Measurements from ENCODE around the gene SGIP1.

The SGIP1 gene

DNA sequence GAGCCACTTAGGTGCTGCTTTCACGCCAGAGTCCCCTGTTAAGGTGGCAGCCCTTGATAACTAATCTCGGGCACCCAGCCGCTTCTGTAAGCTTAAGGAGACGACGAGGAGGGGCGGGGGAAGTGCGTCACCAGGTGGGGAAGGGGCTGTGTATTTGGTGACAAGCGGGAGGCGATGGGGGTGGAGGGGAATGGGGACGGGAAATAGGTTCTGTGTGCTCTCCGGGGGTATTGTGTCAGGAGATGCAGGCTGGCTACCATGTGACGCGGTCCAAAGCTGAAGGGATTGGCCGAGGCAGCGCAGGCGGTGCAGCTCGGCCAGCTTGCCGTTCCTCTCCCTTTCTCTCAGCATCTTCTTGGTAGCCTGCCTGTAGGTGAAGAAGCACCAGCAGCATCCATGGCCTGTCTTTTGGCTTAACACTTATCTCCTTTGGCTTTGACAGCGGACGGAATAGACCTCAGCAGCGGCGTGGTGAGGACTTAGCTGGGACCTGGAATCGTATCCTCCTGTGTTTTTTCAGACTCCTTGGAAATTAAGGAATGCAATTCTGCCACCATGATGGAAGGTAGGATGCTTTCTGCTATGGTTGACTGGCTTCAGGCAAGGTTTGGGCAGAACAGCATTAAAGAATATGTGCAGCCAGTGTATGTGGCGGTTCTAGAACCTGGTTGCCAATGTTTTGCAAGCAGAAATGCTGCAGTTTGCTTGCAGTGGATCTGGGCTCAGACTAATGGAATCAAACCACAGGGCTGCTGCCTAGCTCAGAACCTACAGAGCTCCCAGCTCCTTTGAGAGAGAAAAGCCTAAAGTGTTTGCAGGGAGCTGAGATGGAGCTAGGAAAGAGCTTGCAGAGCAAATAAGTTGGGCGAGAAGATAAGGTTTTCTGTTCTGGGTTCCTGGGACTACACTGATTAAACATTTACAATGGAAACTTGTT, at the start of gene SGIP1:
SGIP1 (plus strand) TSS at position 350 of the 937 bp plus-strand sequence; CDS start at position 556, 206 bp downstream.
- peak in 1 of 2 donors; percentile 21 for DNase-seq

DNA sequence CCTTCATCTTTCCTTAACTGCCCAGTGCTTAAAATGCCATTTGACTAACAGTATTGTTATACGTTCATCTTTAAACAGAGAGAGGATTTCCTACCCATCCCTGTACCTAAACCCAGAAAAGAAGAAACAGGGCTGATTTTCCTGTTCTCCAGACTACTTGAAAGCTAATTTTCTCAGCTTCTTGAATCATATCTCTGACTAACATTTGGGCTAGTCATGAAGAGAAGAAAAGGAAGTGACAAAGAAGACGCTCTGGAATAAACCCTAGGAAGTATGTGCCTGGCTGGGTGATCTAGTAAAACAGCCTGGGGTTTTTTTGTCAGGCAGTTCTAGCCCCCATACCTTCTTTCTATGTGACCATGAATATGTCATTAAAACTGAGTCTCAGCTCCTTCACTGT, 44.8 kb upstream of the SGIP1 start:
- DNase-seq = no peak

DNA sequence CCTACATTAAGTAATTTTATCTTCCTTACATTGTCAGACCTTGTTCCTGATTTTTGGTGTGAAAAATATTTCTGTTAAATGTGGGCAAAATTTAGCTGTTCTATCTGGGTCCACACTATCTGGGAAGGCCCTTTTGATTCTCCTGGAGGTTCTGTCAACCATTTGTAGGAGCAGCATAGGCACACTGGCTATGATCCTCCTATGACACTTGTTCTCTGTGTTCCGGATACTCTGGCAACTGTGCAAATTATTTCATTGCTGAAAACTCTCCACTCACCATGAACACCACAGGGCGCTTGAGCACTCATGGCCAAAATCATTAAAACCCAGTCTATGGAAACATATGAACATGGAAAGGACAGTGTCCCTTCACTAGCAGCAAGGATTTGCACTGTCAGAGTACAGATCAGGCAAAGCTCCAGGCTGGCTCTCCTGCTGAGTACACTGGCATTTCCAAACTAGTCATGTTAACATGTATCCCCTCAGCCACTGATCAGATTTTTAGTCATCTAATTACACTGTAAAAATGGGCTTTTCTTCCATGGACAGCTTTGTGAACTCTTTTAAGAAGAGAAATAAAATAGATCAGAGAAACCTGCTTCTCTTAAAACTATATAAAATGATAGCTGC, 43.9 kb upstream of the SGIP1 start:
- no peak for DNase-seq

DNA sequence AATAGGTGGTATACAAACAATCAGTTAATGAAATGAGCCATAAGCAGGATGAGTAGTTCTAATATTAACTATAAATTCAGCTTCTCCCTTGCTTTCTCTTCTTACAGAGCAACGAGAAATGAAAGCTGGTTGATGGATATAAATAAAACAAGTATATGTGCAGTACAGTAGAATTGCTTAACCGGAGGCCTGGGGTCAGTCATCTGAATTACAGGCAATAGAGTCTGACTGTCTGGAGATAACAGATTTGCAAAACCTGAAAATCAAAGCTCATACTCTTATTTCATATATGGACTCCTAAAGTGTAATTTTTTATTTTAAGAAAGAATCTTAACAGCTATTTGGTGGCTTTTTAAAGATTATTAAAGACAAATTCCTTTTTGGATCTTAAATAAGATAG, 43.1 kb upstream of the SGIP1 start:
- no peak for DNase-seq

- DNase-seq = no peak
Measured at GRCh38 chr1:66492424-66492823, 41.5 kb upstream of the SGIP1 start.

DNA sequence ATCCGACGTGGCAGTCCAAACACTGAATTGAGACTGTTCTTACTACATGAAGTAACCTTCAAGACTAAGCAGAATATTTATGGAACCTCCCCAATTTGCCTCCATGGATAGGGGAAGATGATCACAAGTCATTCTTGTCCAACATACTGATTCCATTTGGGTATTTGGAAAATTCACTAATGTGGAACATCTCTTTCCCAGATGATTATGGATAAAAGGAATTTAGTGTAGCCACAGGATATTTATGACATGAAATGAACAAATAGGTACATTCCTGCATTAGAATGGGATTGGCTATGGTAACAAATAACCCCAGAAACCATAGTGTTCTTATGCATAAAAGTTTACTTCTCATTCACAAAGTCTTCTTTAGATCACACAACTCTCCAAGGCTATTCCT, 40.2 kb upstream of the SGIP1 start:
- DNase-seq = no peak

DNA sequence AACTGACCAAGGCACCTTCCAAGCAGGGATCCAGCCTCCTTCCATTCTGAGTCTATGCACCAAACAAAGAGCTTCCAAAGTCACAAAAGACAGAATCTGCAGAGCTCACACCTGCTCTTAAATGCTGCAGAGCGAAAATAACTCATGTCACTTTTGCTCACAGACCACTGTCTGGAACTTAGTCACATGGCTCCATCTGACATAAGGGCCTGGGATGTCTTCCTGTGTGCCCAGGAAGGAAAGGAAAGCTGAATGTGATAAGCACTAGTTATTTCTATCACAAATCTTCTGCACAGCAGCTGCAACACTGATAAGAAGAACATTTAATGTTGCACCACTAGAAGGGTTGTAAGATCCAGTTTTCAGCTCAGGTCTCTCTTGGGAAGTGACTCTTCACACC, 39.5 kb upstream of the SGIP1 start:
- no peak for DNase-seq

DNA sequence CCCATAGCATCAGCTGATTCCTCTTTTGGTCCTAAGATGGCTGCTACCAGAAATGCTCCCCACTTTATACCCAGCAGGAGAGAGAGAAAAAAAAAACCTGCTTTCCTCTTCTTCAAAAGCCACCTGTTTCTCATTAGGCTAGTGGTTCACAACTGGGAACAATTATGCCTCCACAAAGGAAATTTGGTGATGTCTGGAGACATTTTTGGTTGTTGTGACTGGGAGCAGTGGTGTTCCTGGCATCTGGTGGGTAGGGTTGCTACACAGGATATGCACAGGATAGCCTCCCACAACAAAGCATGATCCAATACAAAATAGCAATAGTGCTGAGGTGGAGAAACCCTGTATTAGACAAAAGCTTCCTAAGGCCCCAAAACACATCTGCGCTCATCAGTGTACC, 38.5 kb upstream of the SGIP1 start:
- no peak for DNase-seq

DNA sequence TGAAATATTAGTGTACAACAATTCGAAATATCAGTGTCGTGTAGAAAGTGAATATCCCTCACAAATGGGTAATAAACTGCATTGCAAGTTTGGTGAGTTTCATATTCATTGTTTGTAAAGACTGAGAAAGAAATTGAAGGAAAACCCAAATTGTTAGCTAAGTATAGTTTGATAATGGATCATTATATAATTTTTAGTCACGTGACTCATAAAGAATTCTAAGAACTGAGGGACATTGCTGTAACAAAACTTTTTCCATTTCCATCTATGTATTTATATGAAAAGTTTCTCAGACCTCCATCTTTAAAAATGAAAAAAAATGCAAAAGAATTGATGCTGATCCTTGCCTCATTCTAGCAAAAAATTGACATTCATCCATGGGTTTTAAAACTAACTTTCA, 36.0 kb upstream of the SGIP1 start:
- DNase-seq = no peak

DNA sequence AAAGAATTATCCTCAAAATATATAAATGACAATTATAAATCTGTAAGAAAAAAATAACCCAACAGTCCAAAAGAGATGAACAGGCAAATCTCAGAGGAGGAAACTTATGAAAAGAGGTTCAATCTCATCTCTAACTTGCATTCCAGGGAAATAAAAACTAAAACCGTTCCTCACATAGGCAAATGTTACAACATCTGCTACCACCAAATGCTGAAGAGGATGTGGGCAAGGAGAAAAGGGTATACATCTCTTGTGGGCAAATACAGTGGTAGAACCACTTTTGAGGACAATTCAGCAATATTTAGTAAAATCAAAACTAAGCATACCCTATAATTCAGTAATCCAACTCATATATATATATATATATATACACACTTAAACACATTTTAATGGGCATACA, 33.7 kb upstream of the SGIP1 start:
- no peak for DNase-seq

- no peak for DNase-seq
Measured at GRCh38 chr1:66502086-66502485, 31.9 kb upstream of the SGIP1 start.

- peak; percentile 1 to 11 for DNase-seq
Measured at GRCh38 chr1:66503841-66504470, 30.0 kb upstream of the SGIP1 start.

GRCh38 chr1:66505671-66506392, 28.1 kb upstream of the SGIP1 start:
- DNase-seq = no peak

GRCh38 chr1:66506393-66506687, 27.6 kb upstream of the SGIP1 start:
- DNase-seq = no peak

GRCh38 chr1:66506991-66507390, 27.0 kb upstream of the SGIP1 start:
- no peak for DNase-seq

DNA sequence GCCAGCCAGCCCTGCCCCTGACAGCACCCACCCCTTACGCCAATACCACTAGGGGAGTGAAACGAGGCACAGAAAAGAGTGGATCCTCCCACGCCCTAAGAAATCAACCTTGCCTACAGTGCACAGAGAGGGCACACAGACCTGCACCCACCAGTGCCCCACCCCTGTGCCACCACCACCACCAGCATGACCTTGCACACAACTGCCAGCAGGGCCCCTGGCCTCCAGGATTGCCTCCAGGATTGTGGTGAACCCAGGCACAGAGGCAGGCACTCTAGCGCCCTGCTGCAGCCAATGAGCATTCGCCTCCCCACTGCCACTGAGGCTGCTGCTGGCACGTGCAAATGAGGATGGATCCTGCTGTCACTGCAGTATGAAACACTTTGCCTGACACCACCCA, 23.5 kb upstream of the SGIP1 start:
- no peak for DNase-seq

GRCh38 chr1:66511118-66511517, 22.8 kb upstream of the SGIP1 start:
- no peak for DNase-seq

DNA sequence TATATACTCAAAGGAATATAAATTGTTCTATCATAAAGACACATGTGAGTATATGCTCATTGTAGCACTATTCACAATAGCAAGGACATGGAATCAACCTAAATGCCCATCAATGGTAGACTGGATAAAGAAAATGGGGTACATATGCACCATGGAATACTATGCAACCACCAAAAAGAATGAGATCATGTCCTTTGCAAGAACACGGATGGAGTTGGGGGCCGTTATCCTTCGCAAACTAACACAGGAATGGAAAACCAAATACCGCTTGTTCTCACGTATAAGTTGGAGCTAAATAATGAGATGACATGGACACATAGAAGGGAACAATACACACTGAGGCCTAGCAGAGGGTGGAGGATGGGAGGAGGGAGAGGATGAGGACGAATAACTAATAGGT, 16.0 kb upstream of the SGIP1 start:
- DNase-seq = no peak

GRCh38 chr1:66518654-66519053, 15.3 kb upstream of the SGIP1 start:
- DNase-seq = no peak

GRCh38 chr1:66519992-66520391, 14.0 kb upstream of the SGIP1 start:
- no peak for DNase-seq

GRCh38 chr1:66520655-66521054, 13.3 kb upstream of the SGIP1 start:
- no peak for DNase-seq

DNA sequence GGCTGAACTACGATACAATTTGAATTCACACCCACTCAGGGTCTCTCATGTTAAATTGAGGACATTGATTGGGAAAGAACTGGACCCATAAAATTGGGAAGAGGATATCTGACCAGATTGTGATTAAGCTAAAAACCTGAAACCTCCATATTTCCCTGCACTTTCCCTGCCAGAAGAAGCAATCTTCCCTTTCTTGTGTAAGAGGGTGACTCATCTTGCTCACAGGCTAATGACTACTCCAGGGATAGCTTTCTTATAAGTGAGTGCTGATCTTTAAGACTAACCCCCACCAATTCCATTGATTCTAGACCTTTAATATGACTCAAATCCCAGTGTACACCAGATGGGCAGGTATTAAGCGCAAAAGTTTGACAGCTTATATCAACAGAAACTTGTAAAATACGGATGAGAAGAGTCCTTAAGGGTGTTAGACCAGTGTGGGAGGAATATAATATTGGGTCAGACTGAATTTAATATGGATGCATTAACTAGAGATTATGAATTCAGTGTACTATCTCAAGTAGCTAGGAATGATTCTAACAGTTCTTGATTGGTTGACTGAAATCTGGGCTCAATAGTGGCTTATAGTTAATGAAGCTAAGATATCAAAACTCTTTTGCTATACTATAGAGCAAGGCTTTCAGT, 12.1 kb upstream of the SGIP1 start:
- no peak for DNase-seq

DNA sequence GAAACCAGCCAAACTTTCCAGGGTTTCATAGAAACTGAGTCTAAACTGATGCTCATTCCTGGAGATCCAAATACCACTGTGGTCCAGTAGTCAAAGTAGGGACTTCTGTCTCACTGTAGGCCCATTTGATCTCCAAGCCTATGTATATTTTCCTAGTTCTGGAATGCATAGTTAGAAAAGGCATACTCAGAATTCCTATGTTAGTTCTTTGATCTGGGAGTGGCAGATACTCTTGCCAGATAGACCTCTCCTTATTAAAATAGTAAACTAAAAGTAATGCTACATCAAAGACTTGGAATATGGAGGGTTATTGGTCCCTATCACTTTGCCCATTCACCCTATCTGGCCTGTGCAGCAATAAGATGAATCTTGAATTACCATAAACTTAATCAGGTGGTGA, 10.4 kb upstream of the SGIP1 start:
- DNase-seq = no peak
